Brain microvascular endothelial cell (primary cell): Measurements from ENCODE around the gene LCNL1.

Source experiments
- DNase-seq: peaks from one replicate; pipeline ENCODE4 v3.0.0-alpha.2; 2020
- H3K27ac ChIP-seq: fragments of 250-450 bp; sonication (Bioruptor Pico); 2 replicates; pipeline ENCODE4 v1.5.1; 2020; ENCODE audit warnings: mild to moderate bottlenecking, moderate library complexity
- H3K27me3 ChIP-seq: fragments of 250-450 bp; sonication (Bioruptor Pico); replicated peaks from 2 replicates; pipeline ENCODE4 v1.5.1; 2020; ENCODE audit warnings: mild to moderate bottlenecking
- H3K36me3 ChIP-seq: fragments of 250-450 bp; sonication (Bioruptor Pico); replicated peaks from 2 replicates; pipeline ENCODE4 v1.5.1; 2020; ENCODE audit warnings: mild to moderate bottlenecking
- H3K4me3 ChIP-seq: 2 replicates; pipeline ENCODE4 v1.5.1; 2011; ENCODE audit warnings: low read depth, mild to moderate bottlenecking, control low read depth, low read length, moderate library complexity
- CTCF ChIP-seq: IDR thresholded peaks from 2 replicates; pipeline ENCODE4 v1.5.1; 2011; ENCODE audit warnings: low read depth, mild to moderate bottlenecking, moderate library complexity, low read length, control low read depth, inconsistent platforms; ENCODE audit errors: missing control alignments
- in situ Hi-C: cut with HindIII; loops from 2 replicates; pipeline ENCODE4 v1.10.0; 2017; ENCODE audit warnings: low sequenced_read_pairs, low pct_ligation_motif_present

Gene LCNL1

GRCh38 chr9:136939431-136939995, 43.3 kb upstream of the LCNL1 start:
- H3K27ac ChIP-seq, result no peak overlapping the region
- DNase-seq, result no peak
- peaks cover 45% of the 10 kb centered on the region for H3K36me3 ChIP-seq
- in situ Hi-C loops, result loop anchor here (25.0 kb wide), 1 partner anchor 98 kb away; the partner anchor contains the start of genes ABCA2, FUT7 and NPDC1
- TF ChIP-seq CTCF, result no peak
- no peaks in the 10 kb centered on the region for H3K27me3 ChIP-seq
- H3K4me3 ChIP-seq, result no peak overlapping the region

GRCh38 chr9:136939996-136940525, 42.7 kb upstream of the LCNL1 start:
- no peak for TF ChIP-seq CTCF
- Histone ChIP-seq H3K27ac (no peak overlapping the region), H3K36me3 (peaks cover 45% of the 10 kb centered on the region), H3K4me3 (no peak overlapping the region), H3K27me3 (no peaks in the 10 kb centered on the region)
- DNase-seq, result no peak
- in situ Hi-C loops, result loop anchor here (25.0 kb wide), 1 partner anchor 97 kb away; the partner anchor contains the start of genes ABCA2, FUT7 and NPDC1

GRCh38 chr9:136940526-136941230, 42.1 kb upstream of the LCNL1 start:
- peaks cover 45% of the 10 kb centered on the region for H3K36me3 ChIP-seq
- H3K27me3 ChIP-seq, result no peaks in the 10 kb centered on the region
- TF ChIP-seq CTCF, result no peak
- DNase-seq, result no peak
- no peak overlapping the region for H3K4me3 ChIP-seq
- no peak overlapping the region for H3K27ac ChIP-seq
- in situ Hi-C loops, result loop anchor here (25.0 kb wide), 1 partner anchor 97 kb away; the partner anchor contains the start of genes ABCA2, FUT7 and NPDC1

- in situ Hi-C loops, result loop anchor here (25.0 kb wide), 1 partner anchor 96 kb away; the partner anchor contains the start of genes ABCA2, FUT7 and NPDC1
- Histone ChIP-seq H3K27ac (no peak overlapping the region), H3K4me3 (no peak overlapping the region), H3K36me3 (peaks cover 45% of the 10 kb centered on the region), H3K27me3 (no peaks in the 10 kb centered on the region)
- TF ChIP-seq CTCF, result no peak
- DNase-seq, result no peak
Observed at GRCh38 chr9:136941231-136942111, 41.3 kb upstream of the LCNL1 start.

GRCh38 chr9:136942112-136942880, 40.5 kb upstream of the LCNL1 start:
- H3K27ac ChIP-seq, result no peak overlapping the region
- TF ChIP-seq CTCF, result no peak
- H3K4me3 ChIP-seq, result no peak overlapping the region
- peaks cover 45% of the 10 kb centered on the region for H3K36me3 ChIP-seq
- no peaks in the 10 kb centered on the region for H3K27me3 ChIP-seq
- in situ Hi-C loops, result loop anchor here (25.0 kb wide), 1 partner anchor 95 kb away; the partner anchor contains the start of genes ABCA2, FUT7 and NPDC1
- no peak for DNase-seq
